Activated CD8-positive, alpha-beta T cell treated with anti-CD3 and anti-CD28 coated beads, Interleukin-2, amount 10 ng/mL, durations not matched to agents 7 days and 5 days (primary cell): ENCODE data around the gene ALDOB. TPM values are rescaled to one million over a fixed set of nuclear protein-coding genes. Genes with fewer than 3 reads are reported as not detected.

ENCODE experiments used
- ATAC-seq: fragments of 150-1000 bp; cut with Tn5 transposase; one replicate; pipeline ENCODE4 v1.10.0; 2021; ENCODE audit warnings: moderate library complexity
- CTCF ChIA-PET: fragments of 350-600 bp; sonication (Branson Sonifier 250); formaldehyde crosslinking; loops from one replicate; lab custom pipeline; 2021; ENCODE audit warnings: antibody characterized with exemption; lab: Charles Lee
- POLR2A ChIA-PET: fragments of 350-600 bp; sonication (Branson Sonifier 250); formaldehyde crosslinking; loops from one replicate; lab custom pipeline; 2021; ENCODE audit warnings: antibody characterized with exemption; lab: Charles Lee
- DNase-seq: peaks from one replicate; pipeline ENCODE4 v3.0.0-alpha.2; 2020
- H3K27ac Mint-ChIP-seq: one replicate; pipeline ENCODE4 v1.8.0; 2021; ENCODE audit warnings: mild to moderate bottlenecking, mixed read lengths
- H3K27me3 Mint-ChIP-seq: one replicate; pipeline ENCODE4 v1.8.0; 2021; ENCODE audit warnings: low read depth, mixed read lengths
- H3K36me3 Mint-ChIP-seq: one replicate; pipeline ENCODE4 v1.8.0; 2021; ENCODE audit warnings: low read depth, mixed read lengths
- H3K4me1 Mint-ChIP-seq: one replicate; pipeline ENCODE4 v1.8.0; 2021; ENCODE audit warnings: low read depth, mixed read lengths
- H3K4me3 Mint-ChIP-seq: one replicate; pipeline ENCODE4 v1.8.0; 2021; ENCODE audit warnings: mild to moderate bottlenecking, mixed read lengths
- H3K9me3 Mint-ChIP-seq: one replicate; pipeline ENCODE4 v1.8.0; 2022; ENCODE audit warnings: mixed read lengths; ENCODE audit not compliant: insufficient read depth
- total RNA-seq, 2 experiments: library from RNA; stranded (reverse); gene quantifications; one replicate each; pipeline ENCODE4 v1.2.3, GENCODE V29; 2021

ALDOB gene
- total RNA-seq, 2 experiments from 2014 or later = not detected

DNA sequence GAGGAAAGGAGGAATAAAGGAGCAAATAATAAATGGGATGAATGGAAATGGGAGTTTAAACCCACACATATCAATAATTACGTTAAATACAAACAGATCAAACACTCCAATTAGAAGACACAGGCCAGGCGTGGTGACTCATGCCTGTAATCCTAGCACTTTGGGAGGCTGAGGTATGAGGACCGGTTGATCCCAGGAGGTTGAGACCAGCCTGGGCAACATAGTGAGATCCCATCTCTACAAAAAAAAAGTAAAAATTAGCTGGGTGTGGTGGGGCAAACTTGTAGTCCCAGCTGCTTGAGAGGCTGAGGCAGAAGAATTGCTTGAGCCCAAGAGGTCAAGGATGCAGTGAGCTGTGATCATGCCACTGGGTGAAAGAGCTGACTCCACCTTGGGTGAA, 54.5 kb downstream of the ALDOB start:
- Mint-ChIP-seq H3K36me3 (peaks cover 8% of the 10 kb centered on the region), H3K9me3 (peaks cover 11% of the 10 kb centered on the region), H3K27me3 (peaks cover 7% of the 10 kb centered on the region), H3K27ac (no peak overlapping the region), H3K4me3 (no peak overlapping the region), H3K4me1 (no peaks in the 10 kb centered on the region)
- ATAC-seq (no peak), DNase-seq (no peak)
- ChIA-PET POLR2A (no interaction called here), CTCF (interaction anchor here (0.7 kb wide), 1 partner anchor 785 kb away, joined by 3 read pairs; no protein-coding TSS in a partner anchor)

GRCh38 chr9:101380295-101380694, 55.3 kb downstream of the ALDOB start:
- H3K36me3 Mint-ChIP-seq = peaks cover 5% of the 10 kb centered on the region
- no peak overlapping the region for H3K4me3 Mint-ChIP-seq
- ChIA-PET CTCF (interaction anchor here (1.0 kb wide), 1 partner anchor 8 kb away, joined by 3 read pairs; no protein-coding TSS in a partner anchor), POLR2A (interaction anchor here (1.2 kb wide), 1 partner anchor 19 kb away, joined by 3 read pairs; the partner anchor contains the start of genes MRPL50 and ZNF189)
- no peaks in the 10 kb centered on the region for H3K4me1 Mint-ChIP-seq
- DNase-seq (no peak), ATAC-seq (no peak)
- H3K27ac Mint-ChIP-seq = no peak overlapping the region
- peaks cover 7% of the 10 kb centered on the region for H3K27me3 Mint-ChIP-seq
- peaks cover 7% of the 10 kb centered on the region for H3K9me3 Mint-ChIP-seq

- Mint-ChIP-seq H3K4me3 (no peak overlapping the region), H3K36me3 (no peaks in the 10 kb centered on the region), H3K27ac (no peak overlapping the region), H3K4me1 (no peaks in the 10 kb centered on the region), H3K27me3 (peaks cover 12% of the 10 kb centered on the region), H3K9me3 (no peaks in the 10 kb centered on the region)
- no peak for ATAC-seq
- ChIA-PET CTCF (no interaction called here), POLR2A (no interaction called here)
- DNase-seq = no peak
Observed at GRCh38 chr9:101376111-101376848, 59.3 kb downstream of the ALDOB start.

DNA sequence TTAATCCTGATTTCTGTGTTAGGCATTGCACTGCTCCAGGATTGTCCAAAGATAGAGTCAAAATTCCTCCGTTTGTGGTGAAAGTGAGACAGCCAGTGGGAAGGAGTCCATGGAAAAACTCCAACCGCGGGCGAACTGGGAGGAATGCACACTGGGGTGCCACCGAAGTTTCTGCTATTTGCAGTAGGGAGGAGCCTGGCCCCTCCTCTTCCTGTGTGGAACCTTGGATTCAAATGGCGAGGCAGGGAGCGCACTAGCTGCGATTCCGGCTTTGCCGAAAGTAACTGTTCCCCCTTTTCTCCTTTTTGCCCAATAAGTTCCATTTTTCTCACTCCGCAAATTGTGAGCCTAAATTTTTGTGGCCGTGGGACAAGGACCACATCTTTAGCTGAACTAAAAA, 60.0 kb downstream of the ALDOB start:
- CTCF ChIA-PET = no interaction called here

GRCh38 chr9:101372327-101373118, 63.1 kb downstream of the ALDOB start:
- no peak for DNase-seq
- H3K27me3 Mint-ChIP-seq = peaks cover 5% of the 10 kb centered on the region
- ChIA-PET POLR2A (no interaction called here), CTCF (interaction anchor here (1.5 kb wide), 1 partner anchor 15 kb away, joined by 6 read pairs; no protein-coding TSS in a partner anchor)
- H3K9me3 Mint-ChIP-seq = no peaks in the 10 kb centered on the region
- no peaks in the 10 kb centered on the region for H3K4me1 Mint-ChIP-seq
- no peak overlapping the region for H3K4me3 Mint-ChIP-seq
- no peak for ATAC-seq
- H3K27ac Mint-ChIP-seq = no peak overlapping the region
- H3K36me3 Mint-ChIP-seq = no peaks in the 10 kb centered on the region

More for the DNA sequence above, 60.0 kb downstream of the ALDOB start:
- H3K27ac Mint-ChIP-seq = no peak overlapping the region
- no peak overlapping the region for H3K4me3 Mint-ChIP-seq
- H3K4me1 Mint-ChIP-seq = no peaks in the 10 kb centered on the region
- POLR2A ChIA-PET = no interaction called here
- DNase-seq (no peak), ATAC-seq (no peak)
- peaks cover 12% of the 10 kb centered on the region for H3K27me3 Mint-ChIP-seq
- no peaks in the 10 kb centered on the region for H3K36me3 Mint-ChIP-seq
- H3K9me3 Mint-ChIP-seq = no peaks in the 10 kb centered on the region

GRCh38 chr9:101371813-101372212, 63.8 kb downstream of the ALDOB start:
- Mint-ChIP-seq H3K4me1 (no peaks in the 10 kb centered on the region), H3K27ac (no peak overlapping the region), H3K27me3 (peaks cover 5% of the 10 kb centered on the region), H3K9me3 (no peaks in the 10 kb centered on the region), H3K4me3 (no peak overlapping the region), H3K36me3 (no peaks in the 10 kb centered on the region)
- CTCF ChIA-PET = interaction anchor here (1.5 kb wide), 1 partner anchor 16 kb away, joined by 6 read pairs; no protein-coding TSS in a partner anchor
- POLR2A ChIA-PET = no interaction called here
- DNase-seq (no peak), ATAC-seq (no peak)

Other genes starting within 250 kb of the ALDOB start
- gene BAAT, start 50.8 kb downstream of the ALDOB start, total RNA-seq = not detected
- 10 to 100 TPM in 1 of 2 experiments, 1 to 10 TPM in 1; 9.4 to 10.2 TPM for gene MRPL50, start 37.2 kb downstream of the ALDOB start, total RNA-seq
- 10 to 100 TPM in 1 of 2 experiments, 1 to 10 TPM in 1; 9.7 to 10.4 TPM for gene ZNF189, start 36.9 kb downstream of the ALDOB start, total RNA-seq
- gene RNF20, start 98.1 kb upstream of the ALDOB start, total RNA-seq = 10 to 100 TPM; 39.9 to 41.3 TPM
- gene PPP3R2, start 159.2 kb upstream of the ALDOB start, total RNA-seq = not detected